GM12878 (cell line): ENCODE measurements around the gene BTG4. TPM values are rescaled to one million over a fixed set of nuclear protein-coding genes. Genes with fewer than 3 reads are reported as not detected.

Source experiments
- ATAC-seq: fragments of 200-7000 bp; cut with Tn5 transposase; 3 replicates; pipeline ENCODE4 v1.9.1; 2020; ENCODE audit warnings: mild to moderate bottlenecking, moderate library complexity
- BruUV-seq: library from RNA; stranded (reverse); fragments of 400-500 nt; replicated peaks from 2 replicates; lab custom pipeline; 2021; lab: Mats Ljungman, UMichigan
- CTCF ChIA-PET: fragments of 300-600 bp; sonication (Branson Sonifier 250); formaldehyde crosslinking; extraction: SDS; loops from one replicate; lab custom pipeline; 2021; ENCODE audit warnings: inconsistent platforms; lab: Yijun Ruan, JAX
- POLR2A ChIA-PET: fragments of 350-600 bp; formaldehyde crosslinking; extraction: SDS; loops from one replicate; lab custom pipeline; 2021; ENCODE audit warnings: inconsistent platforms; lab: Charles Lee
- RAD21 ChIA-PET: fragments of 300-600 bp; sonication (Branson Sonifier 250); formaldehyde crosslinking; loops from one replicate; lab custom pipeline; 2023; ENCODE audit warnings: antibody characterized with exemption; ENCODE audit not compliant: unreplicated experiment; lab: Charles Lee
- SMC1A ChIA-PET: fragments of 300-600 bp; sonication (Branson Sonifier 250); formaldehyde crosslinking; loops from one replicate; lab custom pipeline; 2023; ENCODE audit not compliant: unreplicated experiment, uncharacterized antibody; lab: Charles Lee
- DNase-seq: peaks from one replicate; pipeline ENCODE4 v3.0.0-alpha.2; 2011; ENCODE audit warnings: low read depth, low spot score
- FAIRE-seq: peaks from 3 replicates; lab custom pipeline; 2011; peaks lifted over from hg19 to GRCh38; lab: Jason Lieb, UNC
- H2AFZ ChIP-seq: 2 replicates; pipeline ENCODE4 v1.6.0; 2011; ENCODE audit warnings: low read depth, low read length, control low read depth; ENCODE audit not compliant: control insufficient read depth
- H3K27ac ChIP-seq: 2 replicates; pipeline ENCODE4 v1.5.1; 2011; ENCODE audit warnings: control low read depth; ENCODE audit not compliant: control insufficient read depth, insufficient read depth
- H3K27me3 ChIP-seq, 2 experiments: replicated peaks in 1 of 2; 2 replicates each; pipeline versions ENCODE4 v1.6.0 to v1.6.1; 2011; ENCODE audit warnings: low read length in 1 of 2; ENCODE audit not compliant: control insufficient read depth in 2 of 2, insufficient read depth in 2 of 2
- H3K36me3 ChIP-seq, 2 experiments: 2 replicates each; pipeline ENCODE4 v1.5.1; 2011; ENCODE audit warnings: low read length in 1 of 2; ENCODE audit not compliant: control insufficient read depth in 2 of 2, insufficient read depth in 2 of 2
- H3K4me1 ChIP-seq: 2 replicates; pipeline ENCODE4 v1.6.1; 2011; ENCODE audit warnings: mild to moderate bottlenecking, low read length, moderate library complexity, mixed read lengths; ENCODE audit not compliant: control insufficient read depth, insufficient read depth
- H3K4me2 ChIP-seq: 2 replicates; pipeline ENCODE4 v1.6.0; 2011; ENCODE audit warnings: control low read depth; ENCODE audit not compliant: control insufficient read depth, insufficient read depth
- H3K4me3 ChIP-seq: fragments of 200-600 bp; sonication (generic); 2 replicates; pipeline ENCODE4 v1.5.1; 2016
- H3K79me2 ChIP-seq: 2 replicates; pipeline ENCODE4 v1.6.0; 2011; ENCODE audit warnings: low read length; ENCODE audit not compliant: control insufficient read depth, insufficient read depth
- H3K9ac ChIP-seq: 2 replicates; pipeline ENCODE4 v1.8.0; 2011; ENCODE audit warnings: low read length, control low read depth, mixed read lengths; ENCODE audit not compliant: control insufficient read depth, insufficient read depth
- H3K9me3 ChIP-seq: replicated peaks from 3 replicates; pipeline ENCODE4 v1.5.1; 2011; ENCODE audit warnings: mild to moderate bottlenecking, low read length; ENCODE audit not compliant: control insufficient read depth, insufficient read depth
- H4K20me1 ChIP-seq: 2 replicates; pipeline ENCODE4 v1.6.0; 2011; ENCODE audit not compliant: control insufficient read depth, insufficient read depth
- CREB1 ChIP-seq: IDR thresholded peaks from 2 replicates; pipeline ENCODE4 v1.6.1; 2012; ENCODE audit warnings: low read depth, mild to moderate bottlenecking, inconsistent platforms
- FOXM1 ChIP-seq: IDR thresholded peaks from 2 replicates; pipeline ENCODE4 v1.6.1; 2012; ENCODE audit warnings: low read depth, mild to moderate bottlenecking, inconsistent platforms, low read length, moderate library complexity
- HDGF ChIP-seq: fragments of 450-650 bp; IDR thresholded peaks from 2 replicates; pipeline ENCODE4 v1.6.1; 2016; ENCODE audit warnings: antibody characterized with exemption
- IRF4 ChIP-seq: IDR thresholded peaks from 2 replicates; pipeline ENCODE4 v1.6.1; 2011; ENCODE audit warnings: low read depth, low read length
- IRF5 ChIP-seq: fragments of 450-650 bp; IDR thresholded peaks from 2 replicates; pipeline ENCODE4 v1.6.1; 2017; ENCODE audit warnings: borderline replicate concordance
- KAT2A ChIP-seq: conservative IDR thresholded peaks from 2 replicates; pipeline ENCODE4 v1.6.1; 2011; ENCODE audit warnings: low read depth, low read length; ENCODE audit not compliant: control insufficient read depth
- NFYA ChIP-seq: IDR thresholded peaks from 2 replicates; pipeline ENCODE4 v1.6.1; 2011; ENCODE audit warnings: low read depth, mild to moderate bottlenecking, low read length, improper control_type of control experiment, borderline replicate concordance
- NKRF ChIP-seq: fragments of 450-650 bp; conservative IDR thresholded peaks from 2 replicates; pipeline ENCODE4 v1.6.1; 2017; ENCODE audit warnings: mild to moderate bottlenecking, moderate library complexity
- PAX5 ChIP-seq: IDR thresholded peaks from 2 replicates; pipeline ENCODE4 v1.6.1; 2011; ENCODE audit warnings: low read depth, low read length, borderline replicate concordance
- POLR2AphosphoS2 ChIP-seq: IDR thresholded peaks from 2 replicates; pipeline ENCODE4 v1.6.1; 2011; ENCODE audit warnings: low read depth, mild to moderate bottlenecking, low read length, improper control_type of control experiment, moderate library complexity
- SPI1 ChIP-seq: IDR thresholded peaks from 2 replicates; pipeline ENCODE4 v1.6.1; 2011; ENCODE audit warnings: low read depth, mild to moderate bottlenecking, low read length, moderate library complexity, borderline replicate concordance; ENCODE audit not compliant: insufficient read depth
- SREBF1 ChIP-seq: IDR thresholded peaks from 2 replicates; pipeline ENCODE4 v1.6.1; 2012; ENCODE audit warnings: mild to moderate bottlenecking, low read length
- SREBF2 ChIP-seq: IDR thresholded peaks from 2 replicates; pipeline ENCODE4 v1.6.1; 2012; ENCODE audit warnings: mild to moderate bottlenecking, low read length
- TAF1 ChIP-seq: IDR thresholded peaks from 2 replicates; pipeline ENCODE4 v1.6.1; 2011; ENCODE audit warnings: mild to moderate bottlenecking, low read depth, low read length, borderline replicate concordance
- YY1 ChIP-seq: IDR thresholded peaks from 2 replicates; pipeline ENCODE4 v1.6.1; 2011; ENCODE audit warnings: low read depth, mild to moderate bottlenecking, low read length
- ZNF207 ChIP-seq: fragments of 450-650 bp; IDR thresholded peaks from 2 replicates; pipeline ENCODE4 v1.6.1; 2014; ENCODE audit warnings: antibody characterized with exemption, mild to moderate bottlenecking, borderline replicate concordance
- ZNF592 ChIP-seq: fragments of 450-650 bp; IDR thresholded peaks from 2 replicates; pipeline ENCODE4 v1.6.1; 2017; ENCODE audit warnings: mild to moderate bottlenecking, moderate library complexity
- WGBS: methylation state at CpG from one replicate; pipeline ENCODE4 v1.1.6; 2016; ENCODE audit warnings: low lambda C conversion rate; ENCODE audit not compliant: insufficient replicate concordance, insufficient coverage; ENCODE audit errors: missing lambda C conversion rate; 5-methylcytosine and 5-hydroxymethylcytosine counted together
- in situ Hi-C: fragments of 300-500 bp; cut with MboI; formaldehyde crosslinking; loops from 9 replicates; pipeline ENCODE4 v1.14.3; 2018; ENCODE audit warnings: mixed read lengths
- intact Hi-C: fragments of 100-400 bp; cut with micrococcal nuclease; formaldehyde crosslinking; loops from one replicate; pipeline ENCODE4 v1.14.2; 2022; ENCODE audit not compliant: unreplicated experiment
- polyA plus RNA-seq, 11 experiments: library from polyadenylated mRNA; depleted of rRNA in 4 of 11; unstranded in 6 of 11; stranded (reverse) in 5 of 11; fragments of >200 nt; fragmentation: Nextera tagmentation in 4 of 11; fragmentation: Illumina TruSeq in 1 of 11; extraction: Ambion mirVana in 4 of 11; extraction: Trizol in 1 of 11; gene quantifications; 1 replicate in 1 of 11; 2 replicates in 10 of 11; pipeline versions ENCODE4 v1.2.1 to v1.2.3, GENCODE V29; 2011 to 2016; ENCODE audit warnings: inconsistent platforms in 2 of 11, missing spikeins in 2 of 11, low read depth in 1 of 11
- total RNA-seq, 4 experiments: library from RNA; depleted of rRNA in 3 of 4; stranded (reverse); fragments of >200 nt in 3 of 4; fragmentation: Illumina TruSeq in 1 of 4; extraction: Trizol in 1 of 4; gene quantifications; 2 replicates each; pipeline versions ENCODE4 v1.2.1 to v1.2.3, GENCODE V29; 2013 to 2021

Gene BTG4
- total and polyA plus RNA-seq, 10 of the 15 experiments (the other 5 are each of a cell fraction or from before 2014, with no cell fraction given) = 0.14 TPM; not detected in 9

GRCh38 chr11:111456859-111457730, 55.1 kb downstream of the BTG4 start:
- ChIA-PET SMC1A (interaction anchor here (2.0 kb wide), 1 partner anchor 110 kb away, joined by 5 read pairs; no protein-coding TSS in a partner anchor), POLR2A (no interaction called here), RAD21 (no interaction called here), CTCF (interaction anchor here (0.9 kb wide), 1 partner anchor 127 kb away, joined by 3 read pairs; no protein-coding TSS in a partner anchor)
- Histone ChIP-seq H3K4me3 (no peak overlapping the region), H3K9me3 (no peaks in the 10 kb centered on the region), H3K9ac (no peak overlapping the region), H4K20me1 (no peaks in the 10 kb centered on the region), H3K36me3 (no peaks in the 10 kb centered on the region), H3K27me3 (peaks cover 3% of the 10 kb centered on the region in 2 experiments; a peak in 3 of 4 replicates), H3K4me2 (no peak overlapping the region), H3K4me1 (no peaks in the 10 kb centered on the region), H3K27ac (no peak overlapping the region), H2AFZ (no peak overlapping the region), H3K79me2 (no peaks in the 10 kb centered on the region)
- no peak for DNase-seq
- no peak for ATAC-seq
- intact Hi-C loops (loop anchor here (10.0 kb wide), 2 partner anchors 318 to 388 kb away; no protein-coding TSS in a partner anchor), in situ Hi-C loops (no loop called here)
- BruUV-seq = no TSS peak
- 13% methylated on average over 11 of the region's 11 CpGs for WGBS
- no peak for FAIRE-seq
- TF ChIP-seq PAX5 (no peak), KAT2A (no peak), NKRF (no peak), CREB1 (no peak), POLR2AphosphoS2 (no peak), NFYA (no peak), TAF1 (no peak), SPI1 (no peak), SREBF2 (no peak), FOXM1 (no peak), ZNF592 (no peak), IRF5 (no peak), IRF4 (no peak), SREBF1 (no peak), ZNF207 (no peak), HDGF (no peak), YY1 (no peak)
